Measurements from ENCODE around the gene ANKRD33B.

DNA sequence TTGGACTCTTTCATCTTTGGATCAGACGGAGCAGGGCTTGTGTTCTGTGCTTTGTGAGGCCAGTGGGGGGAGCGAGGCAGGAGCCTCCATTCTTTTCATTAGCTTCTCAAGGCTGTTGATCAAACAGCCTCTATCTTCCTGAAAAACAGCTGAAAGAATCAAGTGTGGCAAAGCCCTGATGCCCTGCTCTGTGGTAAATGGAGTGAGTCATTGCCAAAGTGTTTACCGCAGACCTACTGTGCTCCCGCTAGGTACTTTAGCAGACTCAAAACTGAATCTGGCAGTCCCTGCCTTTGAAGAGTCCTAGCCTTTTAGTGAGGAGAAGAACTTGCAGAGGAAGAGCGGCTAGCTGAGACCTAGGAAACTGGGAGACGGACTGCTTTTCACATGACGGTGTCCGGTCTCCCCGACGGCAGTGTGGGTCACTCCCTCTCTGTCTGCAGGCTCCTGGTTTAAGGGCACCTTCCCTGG is 3.3 kb downstream of the ANKRD33B start:
- TF ChIP-seq, protein P1, sequence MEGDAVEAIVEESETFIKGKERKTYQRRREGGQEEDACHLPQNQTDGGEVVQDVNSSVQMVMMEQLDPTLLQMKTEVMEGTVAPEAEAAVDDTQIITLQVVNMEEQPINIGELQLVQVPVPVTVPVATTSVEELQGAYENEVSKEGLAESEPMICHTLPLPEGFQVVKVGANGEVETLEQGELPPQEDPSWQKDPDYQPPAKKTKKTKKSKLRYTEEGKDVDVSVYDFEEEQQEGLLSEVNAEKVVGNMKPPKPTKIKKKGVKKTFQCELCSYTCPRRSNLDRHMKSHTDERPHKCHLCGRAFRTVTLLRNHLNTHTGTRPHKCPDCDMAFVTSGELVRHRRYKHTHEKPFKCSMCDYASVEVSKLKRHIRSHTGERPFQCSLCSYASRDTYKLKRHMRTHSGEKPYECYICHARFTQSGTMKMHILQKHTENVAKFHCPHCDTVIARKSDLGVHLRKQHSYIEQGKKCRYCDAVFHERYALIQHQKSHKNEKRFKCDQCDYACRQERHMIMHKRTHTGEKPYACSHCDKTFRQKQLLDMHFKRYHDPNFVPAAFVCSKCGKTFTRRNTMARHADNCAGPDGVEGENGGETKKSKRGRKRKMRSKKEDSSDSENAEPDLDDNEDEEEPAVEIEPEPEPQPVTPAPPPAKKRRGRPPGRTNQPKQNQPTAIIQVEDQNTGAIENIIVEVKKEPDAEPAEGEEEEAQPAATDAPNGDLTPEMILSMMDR (conservative IDR thresholded peaks at IDR 0.05; ENCODE audit: low read depth, low read length): no peak
- TF ChIP-seq EZH2 (IDR thresholded peaks at IDR 0.05; ENCODE audit: low read length, unreplicated experiment): no peak

Data from PC-3 (cell line).